ENCODE data around the gene CRTAC1. TPM values are rescaled to one million over a fixed set of nuclear protein-coding genes. Genes with fewer than 3 reads are reported as not detected.
A peak's percentile ranks its signal among the peaks of the same experiment; 100 is the strongest.

CRTAC1 gene
- total and polyA plus RNA-seq, 2 experiments from 2014 or later = 0.47 to 1.2 TPM

DNA sequence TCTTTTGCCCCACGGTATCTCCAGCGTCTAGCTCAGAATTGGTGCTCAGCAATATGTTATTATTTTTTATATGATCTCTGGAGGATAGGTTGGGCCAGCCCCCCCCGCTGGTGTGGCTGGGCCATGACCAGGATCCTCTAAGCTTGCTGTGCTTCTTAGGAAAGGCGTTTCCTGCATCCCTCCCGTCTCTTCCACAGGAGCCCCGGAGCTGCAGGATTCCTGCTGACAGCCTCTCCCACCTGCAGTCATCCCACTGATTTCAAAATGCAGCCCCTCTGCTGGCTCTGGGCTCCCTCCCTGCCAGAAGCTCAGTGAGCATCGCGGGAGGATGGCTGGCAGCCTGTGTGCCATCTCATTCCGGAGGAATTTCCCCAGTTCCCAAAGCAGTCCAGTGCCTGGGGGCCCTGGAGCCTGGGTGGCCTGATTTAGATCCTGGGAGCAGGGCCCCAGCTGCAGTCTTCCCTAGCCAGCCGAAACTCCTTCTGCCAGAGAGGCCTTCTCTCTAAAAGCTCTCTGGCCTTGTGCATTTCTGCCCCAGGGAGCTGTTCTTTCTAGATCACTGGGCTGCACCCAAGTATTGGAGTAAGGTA lies 202.6 kb downstream of the CRTAC1 start:
- no peak overlapping the region for H3K4me2 ChIP-seq
- H2AFZ ChIP-seq = 0 out of 2 replicates have a peak overlapping the region, but pooled peaks have one; percentile 14
- peak; percentile 10 for DNase-seq (ENCODE audit: low spot score)
- ATAC-seq = peak; percentile 33
- Mint-ChIP-seq H3K27ac (no peak overlapping the region), H3K36me3 (ENCODE audit: low read depth) (no peaks in the 10 kb centered on the region), H3K27me3 (ENCODE audit: insufficient read depth, low read depth, poor library complexity) (peaks cover 17% of the 10 kb centered on the region), H3K4me3 (no peak overlapping the region), H3K4me1 (0 out of 3 replicates have a peak, but pooled peaks cover 2% of the 10 kb centered on the region), H3K9me3 (no peaks in the 10 kb centered on the region)
- no peaks in the 10 kb centered on the region for H3K27me3 ChIP-seq (ENCODE audit: insufficient read depth)
- H4K20me1 ChIP-seq (replicated peaks; ENCODE audit: insufficient read depth) = no peaks in the 10 kb centered on the region
- H3K4me1 ChIP-seq (ENCODE audit: insufficient read depth) = no peaks in the 10 kb centered on the region
- H3K36me3 ChIP-seq (ENCODE audit: insufficient read depth) = no peaks in the 10 kb centered on the region
- TF ChIP-seq, protein P1, sequence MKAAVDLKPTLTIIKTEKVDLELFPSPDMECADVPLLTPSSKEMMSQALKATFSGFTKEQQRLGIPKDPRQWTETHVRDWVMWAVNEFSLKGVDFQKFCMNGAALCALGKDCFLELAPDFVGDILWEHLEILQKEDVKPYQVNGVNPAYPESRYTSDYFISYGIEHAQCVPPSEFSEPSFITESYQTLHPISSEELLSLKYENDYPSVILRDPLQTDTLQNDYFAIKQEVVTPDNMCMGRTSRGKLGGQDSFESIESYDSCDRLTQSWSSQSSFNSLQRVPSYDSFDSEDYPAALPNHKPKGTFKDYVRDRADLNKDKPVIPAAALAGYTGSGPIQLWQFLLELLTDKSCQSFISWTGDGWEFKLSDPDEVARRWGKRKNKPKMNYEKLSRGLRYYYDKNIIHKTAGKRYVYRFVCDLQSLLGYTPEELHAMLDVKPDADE (IDR thresholded peaks at IDR 0.05) = no peak
- no peak for TF ChIP-seq JUNB (IDR thresholded peaks at IDR 0.05; ENCODE audit: unreplicated experiment)
- no peak for TF ChIP-seq NANOG (IDR thresholded peaks at IDR 0.05; ENCODE audit: borderline replicate concordance)
- no peak for TF ChIP-seq EZH2 (IDR thresholded peaks at IDR 0.05; ENCODE audit: low read depth, unreplicated experiment)
- TF ChIP-seq, protein P2, sequence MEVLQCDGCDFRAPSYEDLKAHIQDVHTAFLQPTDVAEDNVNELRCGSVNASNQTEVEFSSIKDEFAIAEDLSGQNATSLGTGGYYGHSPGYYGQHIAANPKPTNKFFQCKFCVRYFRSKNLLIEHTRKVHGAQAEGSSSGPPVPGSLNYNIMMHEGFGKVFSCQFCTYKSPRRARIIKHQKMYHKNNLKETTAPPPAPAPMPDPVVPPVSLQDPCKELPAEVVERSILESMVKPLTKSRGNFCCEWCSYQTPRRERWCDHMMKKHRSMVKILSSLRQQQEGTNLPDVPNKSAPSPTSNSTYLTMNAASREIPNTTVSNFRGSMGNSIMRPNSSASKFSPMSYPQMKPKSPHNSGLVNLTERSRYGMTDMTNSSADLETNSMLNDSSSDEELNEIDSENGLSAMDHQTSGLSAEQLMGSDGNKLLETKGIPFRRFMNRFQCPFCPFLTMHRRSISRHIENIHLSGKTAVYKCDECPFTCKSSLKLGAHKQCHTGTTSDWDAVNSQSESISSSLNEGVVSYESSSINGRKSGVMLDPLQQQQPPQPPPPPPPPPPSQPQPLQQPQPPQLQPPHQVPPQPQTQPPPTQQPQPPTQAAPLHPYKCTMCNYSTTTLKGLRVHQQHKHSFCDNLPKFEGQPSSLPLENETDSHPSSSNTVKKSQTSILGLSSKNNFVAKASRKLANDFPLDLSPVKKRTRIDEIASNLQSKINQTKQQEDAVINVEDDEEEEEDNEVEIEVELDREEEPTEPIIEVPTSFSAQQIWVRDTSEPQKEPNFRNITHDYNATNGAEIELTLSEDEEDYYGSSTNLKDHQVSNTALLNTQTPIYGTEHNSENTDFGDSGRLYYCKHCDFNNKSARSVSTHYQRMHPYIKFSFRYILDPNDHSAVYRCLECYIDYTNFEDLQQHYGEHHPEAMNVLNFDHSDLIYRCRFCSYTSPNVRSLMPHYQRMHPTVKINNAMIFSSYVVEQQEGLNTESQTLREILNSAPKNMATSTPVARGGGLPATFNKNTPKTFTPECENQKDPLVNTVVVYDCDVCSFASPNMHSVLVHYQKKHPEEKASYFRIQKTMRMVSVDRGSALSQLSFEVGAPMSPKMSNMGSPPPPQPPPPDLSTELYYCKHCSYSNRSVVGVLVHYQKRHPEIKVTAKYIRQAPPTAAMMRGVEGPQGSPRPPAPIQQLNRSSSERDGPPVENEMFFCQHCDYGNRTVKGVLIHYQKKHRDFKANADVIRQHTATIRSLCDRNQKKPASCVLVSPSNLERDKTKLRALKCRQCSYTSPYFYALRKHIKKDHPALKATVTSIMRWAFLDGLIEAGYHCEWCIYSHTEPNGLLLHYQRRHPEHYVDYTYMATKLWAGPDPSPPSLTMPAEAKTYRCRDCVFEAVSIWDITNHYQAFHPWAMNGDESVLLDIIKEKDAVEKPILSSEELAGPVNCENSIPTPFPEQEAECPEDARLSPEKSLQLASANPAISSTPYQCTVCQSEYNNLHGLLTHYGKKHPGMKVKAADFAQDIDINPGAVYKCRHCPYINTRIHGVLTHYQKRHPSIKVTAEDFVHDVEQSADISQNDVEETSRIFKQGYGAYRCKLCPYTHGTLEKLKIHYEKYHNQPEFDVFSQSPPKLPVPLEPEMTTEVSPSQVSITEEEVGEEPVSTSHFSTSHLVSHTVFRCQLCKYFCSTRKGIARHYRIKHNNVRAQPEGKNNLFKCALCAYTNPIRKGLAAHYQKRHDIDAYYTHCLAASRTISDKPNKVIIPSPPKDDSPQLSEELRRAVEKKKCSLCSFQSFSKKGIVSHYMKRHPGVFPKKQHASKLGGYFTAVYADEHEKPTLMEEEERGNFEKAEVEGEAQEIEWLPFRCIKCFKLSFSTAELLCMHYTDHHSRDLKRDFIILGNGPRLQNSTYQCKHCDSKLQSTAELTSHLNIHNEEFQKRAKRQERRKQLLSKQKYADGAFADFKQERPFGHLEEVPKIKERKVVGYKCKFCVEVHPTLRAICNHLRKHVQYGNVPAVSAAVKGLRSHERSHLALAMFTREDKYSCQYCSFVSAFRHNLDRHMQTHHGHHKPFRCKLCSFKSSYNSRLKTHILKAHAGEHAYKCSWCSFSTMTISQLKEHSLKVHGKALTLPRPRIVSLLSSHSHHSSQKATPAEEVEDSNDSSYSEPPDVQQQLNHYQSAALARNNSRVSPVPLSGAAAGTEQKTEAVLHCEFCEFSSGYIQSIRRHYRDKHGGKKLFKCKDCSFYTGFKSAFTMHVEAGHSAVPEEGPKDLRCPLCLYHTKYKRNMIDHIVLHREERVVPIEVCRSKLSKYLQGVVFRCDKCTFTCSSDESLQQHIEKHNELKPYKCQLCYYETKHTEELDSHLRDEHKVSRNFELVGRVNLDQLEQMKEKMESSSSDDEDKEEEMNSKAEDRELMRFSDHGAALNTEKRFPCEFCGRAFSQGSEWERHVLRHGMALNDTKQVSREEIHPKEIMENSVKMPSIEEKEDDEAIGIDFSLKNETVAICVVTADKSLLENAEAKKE (CRISPR knock-in tag; IDR thresholded peaks at IDR 0.05) = no peak
- TF ChIP-seq, protein P3, sequence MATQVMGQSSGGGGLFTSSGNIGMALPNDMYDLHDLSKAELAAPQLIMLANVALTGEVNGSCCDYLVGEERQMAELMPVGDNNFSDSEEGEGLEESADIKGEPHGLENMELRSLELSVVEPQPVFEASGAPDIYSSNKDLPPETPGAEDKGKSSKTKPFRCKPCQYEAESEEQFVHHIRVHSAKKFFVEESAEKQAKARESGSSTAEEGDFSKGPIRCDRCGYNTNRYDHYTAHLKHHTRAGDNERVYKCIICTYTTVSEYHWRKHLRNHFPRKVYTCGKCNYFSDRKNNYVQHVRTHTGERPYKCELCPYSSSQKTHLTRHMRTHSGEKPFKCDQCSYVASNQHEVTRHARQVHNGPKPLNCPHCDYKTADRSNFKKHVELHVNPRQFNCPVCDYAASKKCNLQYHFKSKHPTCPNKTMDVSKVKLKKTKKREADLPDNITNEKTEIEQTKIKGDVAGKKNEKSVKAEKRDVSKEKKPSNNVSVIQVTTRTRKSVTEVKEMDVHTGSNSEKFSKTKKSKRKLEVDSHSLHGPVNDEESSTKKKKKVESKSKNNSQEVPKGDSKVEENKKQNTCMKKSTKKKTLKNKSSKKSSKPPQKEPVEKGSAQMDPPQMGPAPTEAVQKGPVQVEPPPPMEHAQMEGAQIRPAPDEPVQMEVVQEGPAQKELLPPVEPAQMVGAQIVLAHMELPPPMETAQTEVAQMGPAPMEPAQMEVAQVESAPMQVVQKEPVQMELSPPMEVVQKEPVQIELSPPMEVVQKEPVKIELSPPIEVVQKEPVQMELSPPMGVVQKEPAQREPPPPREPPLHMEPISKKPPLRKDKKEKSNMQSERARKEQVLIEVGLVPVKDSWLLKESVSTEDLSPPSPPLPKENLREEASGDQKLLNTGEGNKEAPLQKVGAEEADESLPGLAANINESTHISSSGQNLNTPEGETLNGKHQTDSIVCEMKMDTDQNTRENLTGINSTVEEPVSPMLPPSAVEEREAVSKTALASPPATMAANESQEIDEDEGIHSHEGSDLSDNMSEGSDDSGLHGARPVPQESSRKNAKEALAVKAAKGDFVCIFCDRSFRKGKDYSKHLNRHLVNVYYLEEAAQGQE (IDR thresholded peaks at IDR 0.05; ENCODE audit: unreplicated experiment) = no peak
- TF ChIP-seq POLR2AphosphoS5 (IDR thresholded peaks at IDR 0.05; ENCODE audit: low read depth) = no peak
- H3K9me2 ChIP-seq (ENCODE audit: insufficient read depth) = no peaks in the 10 kb centered on the region
- H3K79me2 ChIP-seq (replicated peaks; ENCODE audit: insufficient read depth) = no peaks in the 10 kb centered on the region
- no peaks in the 10 kb centered on the region for H3F3A ChIP-seq (replicated peaks; ENCODE audit: low read depth)
- H3K27ac ChIP-seq (ENCODE audit: low read depth) = no peak overlapping the region
- no peak overlapping the region for H3K4me3 ChIP-seq

All from GM23338 (cell line).